ENCODE data around the gene RRP36.

GRCh38 chr6:43070028-43070632 lies 48.7 kb downstream of the RRP36 start:
- TF ChIP-seq CTCF (IDR thresholded peaks at IDR 0.05; ENCODE audit: low read depth, low read length, poor library complexity, severe bottlenecking) (peak; percentile 63), EZH2phosphoT487 (IDR thresholded peaks at IDR 0.05; ENCODE audit: borderline replicate concordance, low read length) (no peak)

All from DOHH2 (cell line).